ENCODE measurements around the gene CSF3R. TPM values are rescaled to one million over a fixed set of nuclear protein-coding genes. Genes with fewer than 3 reads are reported as not detected.

CSF3R gene
- total and polyA plus RNA-seq, 9 of the 15 experiments (the other 6 are each of a cell fraction or from before 2014, with no cell fraction given), result 0.21 to 0.86 (median 0.40) TPM; not detected in 1

DNA sequence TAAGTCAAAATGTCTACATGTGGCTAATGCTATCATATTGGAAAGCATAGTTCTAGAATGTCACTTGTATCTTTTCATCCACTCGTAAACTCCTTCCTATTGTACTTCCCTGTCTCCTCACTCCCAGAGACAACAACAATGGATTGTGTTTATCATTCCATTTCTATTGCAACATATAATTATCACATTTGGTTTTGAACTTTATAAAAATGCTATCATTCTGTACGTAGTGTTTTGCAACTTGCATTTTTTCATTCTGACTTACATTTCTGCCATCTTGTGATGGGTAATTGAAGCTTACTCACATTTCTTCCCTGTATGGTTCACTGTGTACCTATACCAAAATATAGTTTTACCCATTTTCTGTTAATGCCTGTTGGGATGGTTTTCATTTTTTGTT is 14.5 kb upstream of the CSF3R start:
- ChIA-PET CTCF (ENCODE audit: low intra/inter-chr PET ratio) (no interaction called here), POLR2A (interaction anchor here (1.1 to 3.3 kb wide), 2 partner anchors 9 to 10 kb away, joined by 6 to 8 read pairs; no protein-coding TSS in a partner anchor)
- no peak for DNase-seq (ENCODE audit: extremely low read depth in 1 of 4, low spot score in 3 of 4)
- intact Hi-C loops (cut with micrococcal nuclease) (no loop called here), in situ Hi-C loops (cut with MboI) (no loop called here)
- H3K4me3 ChIP-seq, result no peak overlapping the region
- no peaks in the 10 kb centered on the region for H4K20me1 ChIP-seq (replicated peaks; ENCODE audit: control insufficient read depth, insufficient read depth, low read length)
- BruUV-seq (replicated peaks), result no TSS peak
- H2AFZ ChIP-seq (ENCODE audit: low read depth, low read length), result no peak overlapping the region
- H3K9me3 ChIP-seq (replicated peaks; ENCODE audit: control insufficient read depth, insufficient read depth, low read depth, low read length), result no peaks in the 10 kb centered on the region
- 9% methylated on average over 2 of the region's 2 CpGs for WGBS (ENCODE audit: insufficient coverage, low coverage, missing lambda C conversion rate)
- H3K9me1 ChIP-seq (ENCODE audit: control insufficient read depth, insufficient read depth, low read length), result no peaks in the 10 kb centered on the region
- H3K27ac ChIP-seq (ENCODE audit: extremely low read depth, low read depth, low read length), result no peak overlapping the region
- H3K4me2 ChIP-seq (ENCODE audit: insufficient read depth, low read length), result no peak overlapping the region
- ATAC-seq, result no peak
- no peaks in the 10 kb centered on the region for H3K79me2 ChIP-seq (ENCODE audit: control insufficient read depth, insufficient read depth, low read length)
- no peaks in the 10 kb centered on the region for H3K36me3 ChIP-seq (ENCODE audit: control insufficient read depth, insufficient read depth, low read length)
- peaks cover 4 to 5% of the 10 kb centered on the region in 2 experiments; a peak in 3 of 5 replicates for H3K27me3 ChIP-seq (ENCODE audit: control insufficient read depth in 2 of 2, insufficient read depth in 2 of 2, low read length in 2 of 2)
- peaks cover 10 to 11% of the 10 kb centered on the region in 2 experiments for H3K4me1 ChIP-seq (replicated peaks in 1 of 2; ENCODE audit: control insufficient read depth in 2 of 2, insufficient read depth in 2 of 2, low read length in 2 of 2)
- no peak overlapping the region for H3K9ac ChIP-seq (ENCODE audit: insufficient read depth in 1 of 2, low read depth in 2 of 2, low read length in 2 of 2)
- no peak for FAIRE-seq
- no peak for TF ChIP-seq ETS2 (tag; IDR thresholded peaks at IDR 0.05; ENCODE audit: borderline replicate concordance, poor library complexity, severe bottlenecking)
- TF ChIP-seq CEBPB (tag; IDR thresholded peaks at IDR 0.05), result peak; percentile 19; the same call in 1 of the 2 replicates

DNA sequence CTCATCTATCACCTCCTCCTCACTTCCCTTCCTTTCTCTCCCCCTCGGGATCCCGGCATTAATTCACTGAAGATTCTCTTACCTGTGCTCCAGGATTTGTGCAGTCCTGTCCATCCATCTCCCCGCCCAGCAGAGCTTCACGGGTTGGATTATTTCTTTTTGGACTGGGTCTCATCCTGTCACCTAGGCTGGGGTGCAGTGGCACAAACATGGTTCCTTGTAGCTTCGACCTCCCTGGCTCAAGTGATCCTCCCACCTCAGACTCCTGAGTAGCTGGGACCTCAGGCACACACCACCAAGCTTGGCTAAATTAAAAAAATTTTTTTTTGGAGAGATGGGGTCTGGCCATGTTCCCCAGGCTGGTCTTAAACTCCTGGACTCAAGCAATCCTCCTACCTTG is 12.3 kb upstream of the CSF3R start:
- Histone ChIP-seq H2AFZ (ENCODE audit: low read depth, low read length) (no peak overlapping the region), H3K4me3 (no peak overlapping the region), H3K9me1 (ENCODE audit: control insufficient read depth, insufficient read depth, low read length) (no peaks in the 10 kb centered on the region), H3K4me1 (replicated peaks in 1 of 2; ENCODE audit: control insufficient read depth in 2 of 2, insufficient read depth in 2 of 2, low read length in 2 of 2) (peaks cover 12 to 14% of the 10 kb centered on the region in 2 experiments), H3K9ac (ENCODE audit: insufficient read depth in 1 of 2, low read depth in 2 of 2, low read length in 2 of 2) (no peak overlapping the region), H3K27ac (ENCODE audit: extremely low read depth, low read depth, low read length) (no peak overlapping the region), H3K79me2 (ENCODE audit: control insufficient read depth, insufficient read depth, low read length) (no peaks in the 10 kb centered on the region), H3K4me2 (ENCODE audit: insufficient read depth, low read length) (no peak overlapping the region), H4K20me1 (replicated peaks; ENCODE audit: control insufficient read depth, insufficient read depth, low read length) (no peaks in the 10 kb centered on the region), H3K36me3 (ENCODE audit: control insufficient read depth, insufficient read depth, low read length) (no peaks in the 10 kb centered on the region), H3K9me3 (replicated peaks; ENCODE audit: control insufficient read depth, insufficient read depth, low read depth, low read length) (no peaks in the 10 kb centered on the region), H3K27me3 (ENCODE audit: control insufficient read depth in 2 of 2, insufficient read depth in 2 of 2, low read length in 2 of 2) (peaks cover 4 to 5% of the 10 kb centered on the region in 2 experiments; a peak in 3 of 5 replicates)
- DNase-seq (ENCODE audit: extremely low read depth in 1 of 4, low spot score in 3 of 4), result no peak
- intact Hi-C loops (cut with micrococcal nuclease), result no loop called here
- BruUV-seq (replicated peaks), result no TSS peak
- ChIA-PET CTCF (ENCODE audit: low intra/inter-chr PET ratio) (no interaction called here), POLR2A (interaction anchor here (1.4 to 3.3 kb wide), 2 partner anchors 8 to 21 kb away, joined by 3 to 8 read pairs; no protein-coding TSS in a partner anchor)
- no peak for FAIRE-seq
- no peak for ATAC-seq
- in situ Hi-C loops (cut with MboI), result no loop called here
- WGBS (ENCODE audit: insufficient coverage, low coverage, missing lambda C conversion rate), result 2% methylated on average over 5 of the region's 5 CpGs
- TF ChIP-seq ZNF79 (CRISPR knock-in tag; IDR thresholded peaks at IDR 0.05; ENCODE audit: low read depth) (no peak), ZNF717 (CRISPR knock-in tag; IDR thresholded peaks at IDR 0.05) (no peak), ZNF586 (CRISPR knock-in tag; conservative IDR thresholded peaks at IDR 0.05) (no peak), ELK3 (CRISPR knock-in tag; IDR thresholded peaks at IDR 0.05) (no peak), POLR2AphosphoS2 (IDR thresholded peaks at IDR 0.05; ENCODE audit: low read length) (no peak), CTCFL (IDR thresholded peaks at IDR 0.05; ENCODE audit: borderline replicate concordance, insufficient read depth, low read depth, low read length, poor library complexity, severe bottlenecking) (no peak), THAP7 (CRISPR knock-in tag; IDR thresholded peaks at IDR 0.05) (no peak), ZNF584 (CRISPR knock-in tag; IDR thresholded peaks at IDR 0.05; ENCODE audit: low read depth) (no peak)

Data from K562 (cell line).